OCI-LY7 (cell line): ENCODE results near the gene MARK3. TPM values are rescaled to one million over a fixed set of nuclear protein-coding genes. Genes with fewer than 3 reads are reported as not detected.

Experiments
- BruUV-seq: library from RNA; stranded (reverse); fragments of 400-500 nt; replicated peaks from 2 replicates; lab custom pipeline; 2021; lab: Mats Ljungman, UMichigan
- CTCF ChIA-PET: fragments of 300-600 bp; sonication (Branson Sonifier 250); formaldehyde crosslinking; loops from one replicate; lab custom pipeline; 2022; ENCODE audit warnings: antibody characterized with exemption; ENCODE audit not compliant: unreplicated experiment; lab: Charles Lee
- POLR2A ChIA-PET: fragments of 300-600 bp; sonication (Branson Sonifier 250); formaldehyde crosslinking; loops from one replicate; lab custom pipeline; 2022; ENCODE audit warnings: antibody characterized with exemption; lab: Charles Lee
- DNase-seq: peaks from one replicate; pipeline ENCODE4 v3.0.0-alpha.2; 2015; ENCODE audit warnings: low spot score
- H2AFZ ChIP-seq: fragments of 200-600 bp; sonication (generic), shearing (Covaris generic); 2 replicates; pipeline ENCODE4 v1.6.1; 2014; ENCODE audit warnings: mild to moderate bottlenecking, antibody characterized with exemption, low read length, moderate library complexity
- H3K27ac ChIP-seq: fragments of 200-600 bp; sonication (generic); 2 replicates; pipeline ENCODE4 v1.5.1; 2014; ENCODE audit warnings: mixed run types, low read depth, mild to moderate bottlenecking, moderate library complexity, low read length, inconsistent platforms; ENCODE audit not compliant: poor library complexity, severe bottlenecking
- H3K36me3 ChIP-seq: fragments of 200-600 bp; sonication (generic); 2 replicates; pipeline ENCODE4 v1.6.1; 2014; ENCODE audit warnings: mild to moderate bottlenecking, antibody characterized with exemption, low read length, moderate library complexity, mixed read lengths; ENCODE audit not compliant: insufficient read depth
- H3K4me1 ChIP-seq: fragments of 200-600 bp; sonication (generic); 2 replicates; pipeline ENCODE4 v1.5.1; 2014; ENCODE audit warnings: mild to moderate bottlenecking, low read length; ENCODE audit not compliant: insufficient read depth, poor library complexity, severe bottlenecking
- H3K4me2 ChIP-seq: fragments of 200-600 bp; sonication (generic); 2 replicates; pipeline ENCODE4 v1.6.1; 2014; ENCODE audit warnings: mild to moderate bottlenecking, low read length
- H3K4me3 ChIP-seq: fragments of 200-600 bp; sonication (generic); 2 replicates; pipeline ENCODE4 v1.5.1; 2014; ENCODE audit warnings: mild to moderate bottlenecking, low read depth, low read length; ENCODE audit not compliant: poor library complexity, severe bottlenecking
- H3K79me2 ChIP-seq: fragments of 200-600 bp; sonication (generic); 2 replicates; pipeline ENCODE4 v1.6.1; 2016; ENCODE audit warnings: low read depth, mild to moderate bottlenecking, low read length, moderate library complexity, mixed read lengths; ENCODE audit not compliant: insufficient read depth
- H3K9me2 ChIP-seq: fragments of 200-600 bp; sonication (generic); 2 replicates; pipeline ENCODE4 v1.6.1; 2016; ENCODE audit warnings: mild to moderate bottlenecking, low read length, mixed read lengths; ENCODE audit not compliant: insufficient read depth
- H3K9me3 ChIP-seq: fragments of 200-600 bp; sonication (generic); 2 replicates; pipeline ENCODE4 v1.6.1; 2014; ENCODE audit warnings: mild to moderate bottlenecking, mixed run types, low read length, mixed read lengths
- H4K20me1 ChIP-seq: fragments of 200-600 bp; sonication (generic); 2 replicates; pipeline ENCODE4 v1.6.1; 2014; ENCODE audit warnings: mild to moderate bottlenecking, antibody characterized with exemption, low read length, moderate library complexity, mixed read lengths; ENCODE audit not compliant: insufficient read depth
- CTCF ChIP-seq: fragments of 200-600 bp; sonication (generic); conservative IDR thresholded peaks from 2 replicates; pipeline ENCODE4 v1.5.1; 2014; ENCODE audit warnings: mild to moderate bottlenecking, antibody characterized with exemption, low read length, moderate library complexity, mixed read lengths
- EZH2phosphoT487 ChIP-seq: fragments of 200-600 bp; sonication (generic); IDR thresholded peaks from 2 replicates; pipeline ENCODE4 v1.6.1; 2018; ENCODE audit warnings: low read depth, borderline replicate concordance, mild to moderate bottlenecking, mixed run types, antibody characterized with exemption, low read length, moderate library complexity, mixed read lengths
- intact Hi-C: fragments of 100-400 bp; cut with micrococcal nuclease; formaldehyde crosslinking; loops from one replicate; pipeline ENCODE4 v1.10.0; 2022; ENCODE audit not compliant: unreplicated experiment
- total RNA-seq, 2 experiments: library from RNA; depleted of rRNA in 1 of 2; stranded (reverse); fragments of >200 nt in 1 of 2; shearing (Covaris generic) in 1 of 2; gene quantifications; 2 replicates each; pipeline ENCODE4 v1.2.3, GENCODE V29; 2014 to 2022

The MARK3 gene
- total RNA-seq, 2 experiments from 2014 or later, result 70.8 to 83.6 TPM

GRCh38 chr14:103543721-103544387, 158.6 kb downstream of the MARK3 start:
- Histone ChIP-seq H3K36me3 (no peaks in the 10 kb centered on the region), H4K20me1 (no peaks in the 10 kb centered on the region), H3K27ac (no peak overlapping the region), H3K4me1 (no peaks in the 10 kb centered on the region), H2AFZ (no peak overlapping the region), H3K79me2 (no peaks in the 10 kb centered on the region), H3K9me3 (no peaks in the 10 kb centered on the region), H3K4me2 (no peak overlapping the region), H3K4me3 (no peak overlapping the region), H3K9me2 (no peaks in the 10 kb centered on the region)
- no peak for DNase-seq
- BruUV-seq, result no TSS peak
- intact Hi-C loops, result no loop called here
- ChIA-PET POLR2A (no interaction called here), CTCF (interaction anchor here (0.6 kb wide), 1 partner anchor 17 kb away, joined by 3 read pairs; no protein-coding TSS in a partner anchor)
- TF ChIP-seq CTCF (no peak), EZH2phosphoT487 (no peak)

GRCh38 chr14:103544388-103545218, 159.4 kb downstream of the MARK3 start:
- ChIA-PET CTCF (interaction anchor here (0.6 kb wide), 1 partner anchor 17 kb away, joined by 3 read pairs; no protein-coding TSS in a partner anchor), POLR2A (no interaction called here)
- Histone ChIP-seq H3K27ac (no peak overlapping the region), H3K9me2 (no peaks in the 10 kb centered on the region), H3K9me3 (no peaks in the 10 kb centered on the region), H3K36me3 (no peaks in the 10 kb centered on the region), H3K4me2 (no peak overlapping the region), H2AFZ (no peak overlapping the region), H3K79me2 (no peaks in the 10 kb centered on the region), H4K20me1 (no peaks in the 10 kb centered on the region), H3K4me1 (no peaks in the 10 kb centered on the region), H3K4me3 (no peak overlapping the region)
- DNase-seq, result no peak
- intact Hi-C loops, result no loop called here
- no TSS peak for BruUV-seq
- no peak for TF ChIP-seq EZH2phosphoT487
- TF ChIP-seq CTCF, result no peak
